ENCODE results near the gene ZNF276.

GRCh38 chr16:89727406-89728120 is 6.2 kb downstream of the ZNF276 start:
- TF ChIP-seq EZH2 (IDR thresholded peaks at IDR 0.05) (no peak), POLR2AphosphoS5 (IDR thresholded peaks at IDR 0.05; ENCODE audit: borderline replicate concordance, low read depth, low read length) (no peak), FOXP2 (optimal IDR thresholded peaks at IDR 0.05; ENCODE audit: control extremely low read depth, extremely low read length, insufficient read depth) (no peak)
